ENCODE measurements around the gene BATF. TPM values are rescaled to one million over a fixed set of nuclear protein-coding genes. Genes with fewer than 3 reads are reported as not detected.

Gene BATF
- total and polyA plus RNA-seq, 4 donors = 2.1 to 8.0 (median 2.9) TPM

DNA sequence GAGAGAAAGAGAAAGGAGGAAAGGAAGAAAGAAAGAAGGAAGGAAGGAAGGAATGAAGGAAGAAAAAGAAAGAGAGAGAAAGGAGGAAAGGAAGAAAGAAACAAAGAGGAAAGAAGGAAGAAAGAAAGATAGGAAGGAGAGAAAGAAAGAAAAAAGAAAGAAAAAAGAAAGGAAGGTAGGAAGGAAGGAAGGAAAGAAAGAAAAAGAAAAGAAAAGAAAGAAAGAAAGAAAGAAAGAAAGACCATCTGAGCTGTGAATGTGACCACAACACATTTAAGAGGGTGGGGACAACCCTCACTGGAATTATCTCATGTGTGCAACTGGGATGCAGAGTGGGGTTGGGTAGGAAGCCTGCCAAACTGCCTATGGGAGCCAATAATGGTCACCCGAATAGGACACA, 36.0 kb upstream of the BATF start:
- 44 to 53% methylated on average over 1 of the region's 1 CpG for WGBS, 2 donors
- Histone ChIP-seq H3K27ac (ENCODE audit: low read depth in 1 of 2, low read length in 2 of 2) (no peak overlapping the region), H3K9me3 (ENCODE audit: control insufficient read depth, low read length) (no peaks in the 10 kb centered on the region), H3K36me3 (ENCODE audit: control insufficient read depth in 1 of 2, insufficient read depth in 2 of 2, low read length in 1 of 2) (no peaks in the 10 kb centered on the region), H3K4me1 (ENCODE audit: control insufficient read depth in 1 of 2, insufficient read depth in 2 of 2, low read length in 2 of 2) (no peaks in the 10 kb centered on the region), H3K4me3 (ENCODE audit: low read length in 2 of 2) (no peak overlapping the region), H3K27me3 (ENCODE audit: control insufficient read depth in 1 of 2, insufficient read depth in 2 of 2, low read length in 1 of 2) (no peaks in the 10 kb centered on the region)
- intact Hi-C loops (cut with DNase I) = loop anchor here in 1 of 2 donors (10.0 kb wide), 1 partner anchor 352 kb away; no protein-coding TSS in a partner anchor
- no peak for ATAC-seq (ENCODE audit: low FRiP score)
- DNase-seq = no peak

DNA sequence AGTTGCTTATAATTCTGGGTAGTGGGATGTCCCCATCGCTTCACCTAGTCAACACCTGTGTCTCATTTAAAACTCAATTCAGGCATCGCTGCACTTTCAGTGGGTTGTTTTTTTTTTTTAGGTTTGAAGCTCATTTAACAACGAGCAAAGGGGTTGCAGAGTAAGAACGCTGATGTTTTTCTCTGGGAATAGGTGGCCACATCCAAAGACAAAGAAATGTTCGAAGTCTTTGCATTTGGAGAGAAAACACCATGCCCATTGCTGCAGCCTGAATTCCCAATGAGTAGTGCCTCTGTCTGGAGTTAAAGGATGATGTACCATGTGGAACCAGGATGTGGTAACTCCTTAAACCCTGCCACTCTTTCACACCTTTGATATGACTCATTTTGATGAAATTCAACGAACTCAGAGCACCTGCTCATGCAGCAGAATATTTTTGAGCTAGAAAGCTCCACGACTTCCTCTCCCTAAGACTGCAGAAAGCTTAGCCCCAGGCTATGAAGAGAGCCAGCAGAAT, 35.1 kb upstream of the BATF start:
- no peaks in the 10 kb centered on the region for H3K9me3 ChIP-seq (ENCODE audit: control insufficient read depth, low read length)
- ATAC-seq (ENCODE audit: low FRiP score) = no peak
- WGBS, 2 donors = 70 to 80% methylated on average over 7 of the region's 7 CpGs

DNA sequence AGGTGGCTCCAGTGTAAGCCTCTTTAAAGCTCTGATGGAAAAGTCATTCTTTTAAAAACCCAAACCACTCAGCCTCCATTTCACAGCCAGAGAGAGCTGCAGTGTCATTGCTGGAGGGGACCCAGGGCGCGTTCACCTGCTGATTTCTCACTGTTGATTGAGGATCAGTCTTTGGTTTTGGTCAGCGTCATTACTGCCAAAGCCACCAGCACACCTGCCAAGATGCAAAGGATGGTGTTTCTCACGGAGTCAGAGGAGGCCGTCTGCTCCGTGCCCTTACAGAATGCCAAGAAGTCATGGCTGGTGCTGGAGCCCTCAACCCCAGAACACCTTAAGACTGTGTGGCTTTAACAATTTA, 32.8 kb upstream of the BATF start:
- no peak for ATAC-seq (ENCODE audit: low FRiP score)
- Histone ChIP-seq H3K4me1 (ENCODE audit: control insufficient read depth in 1 of 2, insufficient read depth in 2 of 2, low read length in 2 of 2) (no peaks in the 10 kb centered on the region), H3K36me3 (ENCODE audit: control insufficient read depth in 1 of 2, insufficient read depth in 2 of 2, low read length in 1 of 2) (no peaks in the 10 kb centered on the region), H3K9me3 (ENCODE audit: control insufficient read depth, low read length) (no peaks in the 10 kb centered on the region), H3K4me3 (ENCODE audit: low read length in 2 of 2) (no peak overlapping the region), H3K27me3 (ENCODE audit: control insufficient read depth in 1 of 2, insufficient read depth in 2 of 2, low read length in 1 of 2) (no peaks in the 10 kb centered on the region), H3K27ac (ENCODE audit: low read depth in 1 of 2, low read length in 2 of 2) (no peak overlapping the region)
- DNase-seq = no peak
- intact Hi-C loops (cut with DNase I) = loop anchor here in 1 of 2 donors (10.0 kb wide), 1 partner anchor 355 kb away; no protein-coding TSS in a partner anchor
- 72 to 78% methylated on average over 6 of the region's 6 CpGs for WGBS, 2 donors

More for the DNA sequence above, 35.1 kb upstream of the BATF start:
- no peak overlapping the region for H3K4me3 ChIP-seq (ENCODE audit: low read length in 2 of 2)
- intact Hi-C loops (cut with DNase I) = loop anchor here in 1 of 2 donors (10.0 kb wide), 1 partner anchor 352 kb away; no protein-coding TSS in a partner anchor
- no peak overlapping the region for H3K27ac ChIP-seq (ENCODE audit: low read depth in 1 of 2, low read length in 2 of 2)
- no peak for DNase-seq
- no peaks in the 10 kb centered on the region for H3K4me1 ChIP-seq (ENCODE audit: control insufficient read depth in 1 of 2, insufficient read depth in 2 of 2, low read length in 2 of 2)
- no peaks in the 10 kb centered on the region for H3K27me3 ChIP-seq (ENCODE audit: control insufficient read depth in 1 of 2, insufficient read depth in 2 of 2, low read length in 1 of 2)
- H3K36me3 ChIP-seq (ENCODE audit: control insufficient read depth in 1 of 2, insufficient read depth in 2 of 2, low read length in 1 of 2) = no peaks in the 10 kb centered on the region

DNA sequence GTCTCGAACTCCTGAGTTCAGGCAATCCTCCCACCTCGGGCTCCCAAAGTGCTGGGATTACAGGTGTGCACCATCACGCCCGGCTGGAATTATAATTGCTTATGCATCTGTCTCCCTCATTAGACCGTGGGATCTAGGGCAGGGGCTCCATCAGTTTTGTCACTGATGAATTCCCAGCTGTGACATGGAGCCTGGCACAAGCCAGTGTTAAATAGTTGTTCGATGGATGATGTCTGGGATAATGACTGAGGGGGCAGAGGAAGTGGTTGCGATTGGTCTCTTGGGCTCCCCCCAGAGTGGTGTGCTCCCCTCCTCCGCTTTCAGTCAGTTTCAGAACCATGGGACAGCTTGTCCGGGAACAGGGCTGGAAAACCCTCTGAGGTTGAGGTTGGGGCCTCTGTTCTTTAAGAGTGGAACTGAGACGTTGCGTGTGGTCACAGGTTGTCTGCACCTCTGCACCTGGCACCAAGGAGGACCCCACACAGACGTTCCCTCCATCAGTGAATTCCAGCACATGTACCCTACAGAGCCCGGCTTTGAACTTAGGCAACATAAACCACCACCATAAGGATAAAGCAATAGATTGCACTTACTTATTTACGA, 30.8 kb upstream of the BATF start:
- DNase-seq (no peak), ATAC-seq (ENCODE audit: low FRiP score) (no peak)
- H3K36me3 ChIP-seq (ENCODE audit: control insufficient read depth in 1 of 2, insufficient read depth in 2 of 2, low read length in 1 of 2) = no peaks in the 10 kb centered on the region
- WGBS, 2 donors = 77 to 84% methylated on average over 14 of the region's 14 CpGs
- no peak overlapping the region for H3K4me3 ChIP-seq (ENCODE audit: low read length in 2 of 2)
- intact Hi-C loops (cut with DNase I) = loop anchor here in 1 of 2 donors (2.0 to 5.0 kb wide), 2 partner anchors 185 to 359 kb away; no protein-coding TSS in a partner anchor
- H3K27ac ChIP-seq (ENCODE audit: low read depth in 1 of 2, low read length in 2 of 2) = no peak overlapping the region
- H3K9me3 ChIP-seq (ENCODE audit: control insufficient read depth, low read length) = no peaks in the 10 kb centered on the region
- H3K27me3 ChIP-seq (ENCODE audit: control insufficient read depth in 1 of 2, insufficient read depth in 2 of 2, low read length in 1 of 2) = no peaks in the 10 kb centered on the region
- H3K4me1 ChIP-seq (ENCODE audit: control insufficient read depth in 1 of 2, insufficient read depth in 2 of 2, low read length in 2 of 2) = no peaks in the 10 kb centered on the region

DNA sequence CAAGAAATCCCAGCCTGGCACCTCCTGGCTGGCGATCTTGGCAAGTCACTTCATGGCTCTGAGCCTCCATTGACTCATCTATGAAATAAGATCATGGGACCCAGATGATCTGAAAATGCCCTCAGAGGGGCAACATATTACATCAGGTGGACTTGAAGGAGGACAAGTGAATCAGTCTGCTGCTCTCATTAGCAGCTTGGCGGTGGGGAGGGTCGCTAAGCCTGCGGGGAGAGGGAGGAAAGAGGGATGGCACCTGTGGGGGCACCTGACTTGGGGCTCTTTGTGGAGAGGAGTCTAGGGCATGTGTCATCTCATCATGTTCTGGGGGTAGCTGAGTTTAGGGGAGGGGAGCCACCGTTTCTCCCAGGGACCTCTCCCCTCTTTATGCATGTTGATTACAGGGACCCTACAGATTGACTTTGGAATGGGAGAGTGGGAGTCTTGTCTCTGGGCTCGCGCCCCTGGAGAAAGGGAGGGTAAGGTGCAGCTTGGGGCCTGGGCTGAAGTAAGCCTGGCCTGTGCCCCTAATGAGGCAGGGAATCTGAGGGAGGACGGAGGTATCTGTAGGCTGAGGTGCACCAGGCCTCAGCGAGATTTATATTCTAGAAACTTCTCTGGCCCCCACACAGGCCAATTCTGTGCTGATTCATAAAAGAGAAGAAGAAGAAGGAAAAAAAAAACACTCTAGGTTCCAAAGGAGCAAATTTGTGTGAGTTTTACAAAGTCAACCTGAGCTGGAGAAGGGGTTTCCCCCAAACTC, 29.3 kb upstream of the BATF start:
- DNase-seq = no peak
- no peaks in the 10 kb centered on the region for H3K4me1 ChIP-seq (ENCODE audit: control insufficient read depth in 1 of 2, insufficient read depth in 2 of 2, low read length in 2 of 2)
- no peaks in the 10 kb centered on the region for H3K27me3 ChIP-seq (ENCODE audit: control insufficient read depth in 1 of 2, insufficient read depth in 2 of 2, low read length in 1 of 2)
- intact Hi-C loops (cut with DNase I) = loop anchor here in 1 of 2 donors (5.0 kb wide), 1 partner anchor 361 kb away; no protein-coding TSS in a partner anchor
- no peak overlapping the region for H3K4me3 ChIP-seq (ENCODE audit: low read length in 2 of 2)
- H3K27ac ChIP-seq (ENCODE audit: low read depth in 1 of 2, low read length in 2 of 2) = no peak overlapping the region
- no peaks in the 10 kb centered on the region for H3K9me3 ChIP-seq (ENCODE audit: control insufficient read depth, low read length)
- WGBS, 2 donors = 91 to 93% methylated on average over 9 of the region's 9 CpGs
- no peak for ATAC-seq (ENCODE audit: low FRiP score)
- H3K36me3 ChIP-seq (ENCODE audit: control insufficient read depth in 1 of 2, insufficient read depth in 2 of 2, low read length in 1 of 2) = no peaks in the 10 kb centered on the region

DNA sequence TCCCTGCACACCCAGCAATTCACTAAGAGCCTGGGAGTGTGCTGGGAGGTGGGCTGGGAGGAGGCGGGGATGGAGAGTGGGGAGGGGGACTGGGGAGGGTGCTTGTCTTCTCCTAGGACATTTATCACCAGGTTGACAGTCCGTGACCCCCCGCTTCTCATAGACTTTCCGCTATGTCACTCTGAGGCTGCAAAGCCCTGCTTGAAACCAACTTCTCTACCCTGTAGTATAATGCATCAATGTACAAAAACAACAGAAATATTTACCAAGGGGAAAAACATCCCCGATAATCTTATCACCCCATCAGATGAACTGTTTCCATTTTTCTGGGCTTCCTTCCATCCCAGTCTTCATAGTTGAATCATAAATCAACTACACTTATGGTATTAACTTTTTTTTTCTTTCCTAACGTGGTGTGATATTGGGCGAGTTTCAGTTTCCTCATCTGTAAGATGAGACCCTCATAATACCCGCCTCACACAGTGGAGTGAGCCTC, 28.6 kb upstream of the BATF start:
- no peaks in the 10 kb centered on the region for H3K9me3 ChIP-seq (ENCODE audit: control insufficient read depth, low read length)
- no peaks in the 10 kb centered on the region for H3K4me1 ChIP-seq (ENCODE audit: control insufficient read depth in 1 of 2, insufficient read depth in 2 of 2, low read length in 2 of 2)
- no peak overlapping the region for H3K27ac ChIP-seq (ENCODE audit: low read depth in 1 of 2, low read length in 2 of 2)
- no peak for DNase-seq
- intact Hi-C loops (cut with DNase I) = loop anchor here in 1 of 2 donors (5.0 kb wide), 1 partner anchor 361 kb away; no protein-coding TSS in a partner anchor
- H3K27me3 ChIP-seq (ENCODE audit: control insufficient read depth in 1 of 2, insufficient read depth in 2 of 2, low read length in 1 of 2) = no peaks in the 10 kb centered on the region
- no peak overlapping the region for H3K4me3 ChIP-seq (ENCODE audit: low read length in 2 of 2)
- 66 to 72% methylated on average over 8 of the region's 8 CpGs for whole genome bisulfite sequencing, 2 donors
- no peaks in the 10 kb centered on the region for H3K36me3 ChIP-seq (ENCODE audit: control insufficient read depth in 1 of 2, insufficient read depth in 2 of 2, low read length in 1 of 2)
- no peak for ATAC-seq (ENCODE audit: low FRiP score)

DNA sequence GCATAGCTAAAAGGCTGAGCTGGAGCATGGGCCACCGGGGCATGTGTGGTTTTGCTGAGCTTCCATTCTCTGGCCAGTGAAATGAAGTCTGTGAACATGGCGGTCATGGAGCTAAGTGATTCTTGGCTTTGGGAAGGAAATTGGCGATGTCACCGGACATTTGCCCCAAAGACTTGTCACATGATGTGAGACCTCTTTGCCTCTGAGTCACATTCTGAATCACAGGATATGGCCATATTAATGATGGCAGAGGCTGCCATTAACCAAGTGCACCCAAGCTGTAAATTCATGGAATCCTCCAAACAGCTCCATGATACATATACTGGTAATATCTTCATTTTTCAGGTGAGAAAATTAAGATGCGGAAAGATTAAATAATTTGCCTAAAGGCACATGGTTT, 27.4 kb upstream of the BATF start:
- H3K36me3 ChIP-seq (ENCODE audit: control insufficient read depth in 1 of 2, insufficient read depth in 2 of 2, low read length in 1 of 2) = no peaks in the 10 kb centered on the region
- H3K9me3 ChIP-seq (ENCODE audit: control insufficient read depth, low read length) = no peaks in the 10 kb centered on the region

DNA sequence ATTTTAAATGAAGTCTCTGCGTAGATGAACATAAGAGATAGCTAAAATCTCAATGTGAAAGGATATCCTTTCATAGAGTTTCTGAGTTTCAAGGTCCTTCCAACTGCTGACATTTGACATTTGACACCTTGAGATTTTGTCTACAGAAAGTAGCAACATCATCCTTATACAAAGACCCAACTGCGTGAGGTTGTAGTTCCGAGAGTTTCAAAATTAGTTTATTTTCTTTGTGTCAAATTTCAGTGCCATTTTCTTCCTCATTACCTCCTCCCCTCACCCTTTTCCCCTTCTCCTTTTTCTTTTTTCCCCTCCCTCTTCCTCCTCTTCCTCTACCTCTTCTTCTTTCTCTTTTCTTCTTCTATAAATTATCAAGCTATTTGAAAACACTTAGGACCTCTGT, 26.9 kb upstream of the BATF start:
- H3K4me3 ChIP-seq (ENCODE audit: low read length in 2 of 2) = no peak overlapping the region
- no peak overlapping the region for H3K27ac ChIP-seq (ENCODE audit: low read depth in 1 of 2, low read length in 2 of 2)
- H3K4me1 ChIP-seq (ENCODE audit: control insufficient read depth in 1 of 2, insufficient read depth in 2 of 2, low read length in 2 of 2) = no peaks in the 10 kb centered on the region
- H3K27me3 ChIP-seq (ENCODE audit: control insufficient read depth in 1 of 2, insufficient read depth in 2 of 2, low read length in 1 of 2) = no peaks in the 10 kb centered on the region
- no peak for DNase-seq
- H3K9me3 ChIP-seq (ENCODE audit: control insufficient read depth, low read length) = no peaks in the 10 kb centered on the region
- intact Hi-C loops (cut with DNase I) = no loop called here
- ATAC-seq (ENCODE audit: low FRiP score) = no peak
- H3K36me3 ChIP-seq (ENCODE audit: control insufficient read depth in 1 of 2, insufficient read depth in 2 of 2, low read length in 1 of 2) = no peaks in the 10 kb centered on the region
- WGBS, 2 donors = 75 to 85% methylated on average over 3 of the region's 3 CpGs

More for the DNA sequence above, 27.4 kb upstream of the BATF start:
- H3K27me3 ChIP-seq (ENCODE audit: control insufficient read depth in 1 of 2, insufficient read depth in 2 of 2, low read length in 1 of 2) = no peaks in the 10 kb centered on the region
- intact Hi-C loops (cut with DNase I) = loop anchor here in 1 of 2 donors (5.0 kb wide), 1 partner anchor 363 kb away; no protein-coding TSS in a partner anchor
- no peak overlapping the region for H3K27ac ChIP-seq (ENCODE audit: low read depth in 1 of 2, low read length in 2 of 2)
- ATAC-seq (ENCODE audit: low FRiP score) = no peak
- WGBS, 2 donors = 93 to 98% methylated on average over 5 of the region's 5 CpGs
- no peaks in the 10 kb centered on the region for H3K4me1 ChIP-seq (ENCODE audit: control insufficient read depth in 1 of 2, insufficient read depth in 2 of 2, low read length in 2 of 2)
- H3K4me3 ChIP-seq (ENCODE audit: low read length in 2 of 2) = no peak overlapping the region
- DNase-seq = no peak
